Suprapubic skin (tissue), 3 donors: ENCODE data around the gene USP17L12.
"Not testable (repeated sequence)": the region's sequence is repeated elsewhere in the genome, so short reads cannot be mapped to it uniquely, and the experiment has no call there.

ENCODE experiments used
- CTCF ChIP-seq, 2 donors: fragments of 200-600 bp in 1 of 2; fragments of 450-650 bp in 1 of 2; sonication (generic) in 1 of 2; IDR thresholded peaks; one replicate each; pipeline ENCODE4 v1.5.1; 2016 to 2019; ENCODE audit warnings: antibody characterized with exemption in 2 of 2, mild to moderate bottlenecking in 1 of 2, moderate library complexity in 1 of 2
- POLR2AphosphoS5 ChIP-seq, 3 donors: sonication (generic); formaldehyde crosslinking; IDR thresholded peaks; one replicate each; pipeline ENCODE4 v1.6.1; 2017; ENCODE audit warnings: antibody characterized with exemption in 3 of 3

GRCh38 chr4:9224596-9224995 is 4.6 kb downstream of the USP17L12 start, which contains the start of gene USP17L13:
- TF ChIP-seq CTCF, POLR2AphosphoS5 (IDR thresholded peaks at IDR 0.05): not testable (repeated sequence)
